Measurements from ENCODE around the gene SKAP1. TPM values are rescaled to one million over a fixed set of nuclear protein-coding genes. Genes with fewer than 3 reads are reported as not detected.
A peak's percentile ranks its signal among the peaks of the same experiment; 100 is the strongest.

SKAP1 gene
- total and polyA plus RNA-seq, 2 donors from 2014 or later: 34.8 to 42.6 TPM

DNA sequence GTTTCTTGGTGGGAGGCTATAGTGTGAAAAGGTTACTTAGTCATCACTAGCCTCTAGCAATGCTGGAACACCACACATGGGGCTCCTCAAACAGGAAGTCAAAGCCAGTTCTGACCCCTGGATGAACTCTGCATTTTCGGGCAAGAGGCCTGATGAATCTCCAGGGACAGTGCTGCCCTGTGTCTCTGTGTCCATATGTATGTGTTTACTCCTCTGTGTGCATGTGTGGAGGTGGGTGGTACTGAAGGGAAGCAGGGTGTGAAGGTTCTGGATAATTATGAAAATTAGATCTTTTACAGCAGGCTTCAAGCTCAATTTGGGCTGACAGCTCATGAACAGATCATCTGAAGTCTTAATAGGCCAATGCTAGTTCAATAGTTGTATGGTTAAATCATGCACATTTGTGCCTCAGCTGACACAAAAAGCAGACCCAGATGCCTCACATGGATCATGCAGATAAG is 188.9 kb downstream of the SKAP1 start:
- TF ChIP-seq, protein P1, sequence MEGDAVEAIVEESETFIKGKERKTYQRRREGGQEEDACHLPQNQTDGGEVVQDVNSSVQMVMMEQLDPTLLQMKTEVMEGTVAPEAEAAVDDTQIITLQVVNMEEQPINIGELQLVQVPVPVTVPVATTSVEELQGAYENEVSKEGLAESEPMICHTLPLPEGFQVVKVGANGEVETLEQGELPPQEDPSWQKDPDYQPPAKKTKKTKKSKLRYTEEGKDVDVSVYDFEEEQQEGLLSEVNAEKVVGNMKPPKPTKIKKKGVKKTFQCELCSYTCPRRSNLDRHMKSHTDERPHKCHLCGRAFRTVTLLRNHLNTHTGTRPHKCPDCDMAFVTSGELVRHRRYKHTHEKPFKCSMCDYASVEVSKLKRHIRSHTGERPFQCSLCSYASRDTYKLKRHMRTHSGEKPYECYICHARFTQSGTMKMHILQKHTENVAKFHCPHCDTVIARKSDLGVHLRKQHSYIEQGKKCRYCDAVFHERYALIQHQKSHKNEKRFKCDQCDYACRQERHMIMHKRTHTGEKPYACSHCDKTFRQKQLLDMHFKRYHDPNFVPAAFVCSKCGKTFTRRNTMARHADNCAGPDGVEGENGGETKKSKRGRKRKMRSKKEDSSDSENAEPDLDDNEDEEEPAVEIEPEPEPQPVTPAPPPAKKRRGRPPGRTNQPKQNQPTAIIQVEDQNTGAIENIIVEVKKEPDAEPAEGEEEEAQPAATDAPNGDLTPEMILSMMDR (IDR thresholded peaks at IDR 0.05; ENCODE audit: borderline replicate concordance, extremely low read depth, insufficient read depth): no peak
- Histone ChIP-seq H3K9me3 (ENCODE audit: control insufficient read depth in 2 of 3, insufficient read depth in 1 of 3, low read length in 3 of 3) (no peaks in the 10 kb centered on the region), H3K9ac (ENCODE audit: low read length in 3 of 3) (no peak overlapping the region), H3K4me1 (ENCODE audit: control insufficient read depth in 2 of 3, insufficient read depth in 2 of 3, low read depth in 1 of 3, low read length in 3 of 3) (peaks cover 12 to 28% (median 24%) of the 10 kb centered on the region in 3 donors), H3K27me3 (ENCODE audit: control insufficient read depth, insufficient read depth, low read length) (no peaks in the 10 kb centered on the region), H3K27ac (ENCODE audit: low read depth in 2 of 2, low read length in 2 of 2) (no peak overlapping the region), H3K36me3 (ENCODE audit: control insufficient read depth in 2 of 3, insufficient read depth in 3 of 3, low read length in 3 of 3) (no peaks in the 10 kb centered on the region), H3K4me3 (ENCODE audit: low read length in 3 of 3) (no peak overlapping the region)
- intact Hi-C loops (cut with DNase I): no loop called here
- FAIRE-seq: no peak
- peak in 3 of 5 donors; percentile 50 to 78 (median 65) for DNase-seq

DNA sequence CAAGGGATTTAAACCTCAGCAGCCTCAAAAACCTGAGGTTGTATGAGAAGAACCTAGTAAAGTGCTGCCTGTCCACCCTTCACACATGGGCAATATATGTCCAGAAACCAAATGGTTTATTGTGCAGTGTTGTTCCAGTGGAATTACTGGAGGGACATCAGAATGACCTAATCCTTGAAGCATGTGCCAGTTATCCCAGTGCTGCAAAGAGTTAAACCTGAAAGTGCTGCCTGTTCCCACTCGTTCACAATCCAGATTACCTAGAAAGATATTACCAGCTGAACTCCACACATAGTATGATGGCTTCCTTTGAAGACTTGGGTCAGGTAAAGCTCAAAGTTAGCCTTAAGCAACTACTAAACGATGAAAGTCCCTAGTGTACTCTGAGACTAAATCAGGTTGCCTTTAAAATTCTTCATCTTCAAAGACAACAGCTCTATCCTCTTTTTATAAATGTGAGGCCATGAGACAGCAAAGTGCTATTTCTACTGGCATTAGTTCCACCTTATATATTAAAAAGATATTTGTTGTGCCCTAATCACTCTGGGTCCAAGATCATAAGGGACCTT is 189.4 kb downstream of the SKAP1 start:
- TF ChIP-seq, protein P1 (IDR thresholded peaks at IDR 0.05; ENCODE audit: borderline replicate concordance, extremely low read depth, insufficient read depth): no peak
- FAIRE-seq (no peak), DNase-seq (peak in 2 of 5 donors; percentile 39 to 58)
- intact Hi-C loops (cut with DNase I): no loop called here
- no peaks in the 10 kb centered on the region for H3K27me3 ChIP-seq (ENCODE audit: control insufficient read depth, insufficient read depth, low read length)
- H3K9me3 ChIP-seq (ENCODE audit: control insufficient read depth in 2 of 3, insufficient read depth in 1 of 3, low read length in 3 of 3): no peaks in the 10 kb centered on the region
- H3K27ac ChIP-seq (ENCODE audit: low read depth in 2 of 2, low read length in 2 of 2): no peak overlapping the region
- peaks cover 12 to 28% (median 24%) of the 10 kb centered on the region in 3 donors for H3K4me1 ChIP-seq (ENCODE audit: control insufficient read depth in 2 of 3, insufficient read depth in 2 of 3, low read depth in 1 of 3, low read length in 3 of 3)
- H3K36me3 ChIP-seq (ENCODE audit: control insufficient read depth in 2 of 3, insufficient read depth in 3 of 3, low read length in 3 of 3): no peaks in the 10 kb centered on the region
- H3K9ac ChIP-seq (ENCODE audit: low read length in 3 of 3): no peak overlapping the region
- H3K4me3 ChIP-seq (ENCODE audit: low read length in 3 of 3): no peak overlapping the region

DNA sequence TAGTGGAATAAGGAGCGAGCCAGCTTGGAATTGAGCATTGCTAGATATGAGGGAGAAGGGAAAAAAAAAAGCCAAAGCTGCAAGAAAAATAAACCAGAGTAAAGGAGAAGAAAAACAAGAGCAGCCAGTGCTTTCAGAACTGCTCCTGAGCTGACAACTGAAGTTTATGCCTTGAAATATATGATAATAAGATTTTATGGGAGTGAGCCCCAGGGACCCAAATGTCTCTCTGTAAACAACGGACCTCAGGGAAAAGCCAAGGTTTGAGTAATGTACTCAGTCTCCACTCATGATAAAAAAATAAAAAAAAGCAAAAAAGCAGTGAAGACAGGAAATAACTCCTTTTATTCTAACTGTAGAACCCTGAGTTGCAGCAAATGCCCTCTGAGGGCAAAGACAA is 189.9 kb downstream of the SKAP1 start:
- no peak overlapping the region for H3K4me3 ChIP-seq (ENCODE audit: low read length in 3 of 3)
- H3K36me3 ChIP-seq (ENCODE audit: control insufficient read depth in 2 of 3, insufficient read depth in 3 of 3, low read length in 3 of 3): no peaks in the 10 kb centered on the region
- intact Hi-C loops (cut with DNase I): no loop called here
- no peak overlapping the region for H3K9ac ChIP-seq (ENCODE audit: low read length in 3 of 3)
- peaks cover 12 to 28% (median 24%) of the 10 kb centered on the region in 3 donors for H3K4me1 ChIP-seq (ENCODE audit: control insufficient read depth in 2 of 3, insufficient read depth in 2 of 3, low read depth in 1 of 3, low read length in 3 of 3)
- FAIRE-seq (no peak), DNase-seq (peak in 2 of 5 donors; percentile 25 to 38)
- no peaks in the 10 kb centered on the region for H3K27me3 ChIP-seq (ENCODE audit: control insufficient read depth, insufficient read depth, low read length)
- no peaks in the 10 kb centered on the region for H3K9me3 ChIP-seq (ENCODE audit: control insufficient read depth in 2 of 3, insufficient read depth in 1 of 3, low read length in 3 of 3)
- H3K27ac ChIP-seq (ENCODE audit: low read depth in 2 of 2, low read length in 2 of 2): no peak overlapping the region
- TF ChIP-seq, protein P1 (IDR thresholded peaks at IDR 0.05; ENCODE audit: borderline replicate concordance, extremely low read depth, insufficient read depth): no peak

Measured in kidney (tissue), 14 donors.